ENCODE data around the gene BEGAIN. TPM values are rescaled to one million over a fixed set of nuclear protein-coding genes. Genes with fewer than 3 reads are reported as not detected.

Gene BEGAIN
- total and polyA plus RNA-seq, 10 donors, result 1.8 to 10.0 (median 5.6) TPM

DNA sequence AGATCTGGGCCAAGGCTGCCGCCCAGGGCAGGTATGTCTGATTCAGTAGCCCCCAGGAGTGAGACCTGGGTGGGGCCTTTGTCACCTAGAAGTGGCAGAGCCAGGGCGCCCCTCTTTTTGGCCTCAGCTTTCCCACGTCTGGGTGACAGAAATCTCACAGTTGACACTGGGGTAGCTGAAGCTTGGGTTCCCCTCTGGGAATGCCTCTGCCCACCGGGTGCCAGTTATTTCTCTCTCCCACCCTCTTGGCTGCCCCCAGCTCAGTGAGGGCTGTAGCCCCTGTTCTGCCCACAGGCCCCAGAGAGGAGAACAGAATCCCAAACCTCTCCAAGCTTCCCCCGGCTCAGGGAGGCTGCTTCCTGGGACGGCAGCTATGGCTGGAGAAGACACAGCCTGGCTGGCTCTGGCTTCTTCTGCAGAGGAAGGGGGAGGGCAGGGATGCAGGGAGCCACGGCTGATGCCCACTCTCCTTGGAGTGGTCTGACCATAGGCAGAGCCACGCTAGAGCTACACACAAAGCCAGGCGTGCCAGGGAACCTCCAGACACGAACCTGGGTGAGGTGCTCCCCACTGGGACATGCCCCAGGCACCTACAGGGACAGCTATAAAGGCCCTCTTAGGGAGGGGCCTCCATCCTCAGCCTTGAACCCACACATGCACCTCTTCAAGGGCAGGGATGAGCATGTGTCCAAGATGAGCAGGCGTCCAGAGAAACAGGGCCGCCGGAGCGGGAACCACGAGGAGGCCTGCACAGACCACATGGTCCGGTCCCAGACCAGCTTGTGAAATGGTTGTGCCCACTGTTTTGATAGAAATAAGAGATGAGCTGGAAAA, 51.7 kb downstream of the BEGAIN start:
- Histone ChIP-seq H3K4me1 (peaks cover 3 to 43% (median 21%) of the 10 kb centered on the region in 6 donors), H3K27me3 (replicated peaks in 1 of 7) (no peaks in the 10 kb centered on the region), H3K4me3 (no peak overlapping the region), H3K27ac (peak overlapping the region in 2 of 8 donors; percentile 52 to 57), H3K9me3 (no peaks in the 10 kb centered on the region), H3K36me3 (peaks cover 0 to 38% (median 0%) of the 10 kb centered on the region in 6 donors)
- peak; percentile 52 for DNase-seq
- WGBS, 5 donors, result 82 to 87% (median 85%) methylated on average over 11 to 16 of the region's 16 CpGs
- intact Hi-C loops (cut with DNase I; ENCODE audit: low total_unique reads), result no loop called here
- TF ChIP-seq, protein P1, sequence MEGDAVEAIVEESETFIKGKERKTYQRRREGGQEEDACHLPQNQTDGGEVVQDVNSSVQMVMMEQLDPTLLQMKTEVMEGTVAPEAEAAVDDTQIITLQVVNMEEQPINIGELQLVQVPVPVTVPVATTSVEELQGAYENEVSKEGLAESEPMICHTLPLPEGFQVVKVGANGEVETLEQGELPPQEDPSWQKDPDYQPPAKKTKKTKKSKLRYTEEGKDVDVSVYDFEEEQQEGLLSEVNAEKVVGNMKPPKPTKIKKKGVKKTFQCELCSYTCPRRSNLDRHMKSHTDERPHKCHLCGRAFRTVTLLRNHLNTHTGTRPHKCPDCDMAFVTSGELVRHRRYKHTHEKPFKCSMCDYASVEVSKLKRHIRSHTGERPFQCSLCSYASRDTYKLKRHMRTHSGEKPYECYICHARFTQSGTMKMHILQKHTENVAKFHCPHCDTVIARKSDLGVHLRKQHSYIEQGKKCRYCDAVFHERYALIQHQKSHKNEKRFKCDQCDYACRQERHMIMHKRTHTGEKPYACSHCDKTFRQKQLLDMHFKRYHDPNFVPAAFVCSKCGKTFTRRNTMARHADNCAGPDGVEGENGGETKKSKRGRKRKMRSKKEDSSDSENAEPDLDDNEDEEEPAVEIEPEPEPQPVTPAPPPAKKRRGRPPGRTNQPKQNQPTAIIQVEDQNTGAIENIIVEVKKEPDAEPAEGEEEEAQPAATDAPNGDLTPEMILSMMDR (IDR thresholded peaks at IDR 0.05 in 8 of 11, conservative IDR thresholded peaks at IDR 0.05 in 3 of 11), result no peak
- TF ChIP-seq POLR2AphosphoS5 (IDR thresholded peaks at IDR 0.05), result no peak
- TF ChIP-seq POLR2A (IDR thresholded peaks at IDR 0.05), result no peak

DNA sequence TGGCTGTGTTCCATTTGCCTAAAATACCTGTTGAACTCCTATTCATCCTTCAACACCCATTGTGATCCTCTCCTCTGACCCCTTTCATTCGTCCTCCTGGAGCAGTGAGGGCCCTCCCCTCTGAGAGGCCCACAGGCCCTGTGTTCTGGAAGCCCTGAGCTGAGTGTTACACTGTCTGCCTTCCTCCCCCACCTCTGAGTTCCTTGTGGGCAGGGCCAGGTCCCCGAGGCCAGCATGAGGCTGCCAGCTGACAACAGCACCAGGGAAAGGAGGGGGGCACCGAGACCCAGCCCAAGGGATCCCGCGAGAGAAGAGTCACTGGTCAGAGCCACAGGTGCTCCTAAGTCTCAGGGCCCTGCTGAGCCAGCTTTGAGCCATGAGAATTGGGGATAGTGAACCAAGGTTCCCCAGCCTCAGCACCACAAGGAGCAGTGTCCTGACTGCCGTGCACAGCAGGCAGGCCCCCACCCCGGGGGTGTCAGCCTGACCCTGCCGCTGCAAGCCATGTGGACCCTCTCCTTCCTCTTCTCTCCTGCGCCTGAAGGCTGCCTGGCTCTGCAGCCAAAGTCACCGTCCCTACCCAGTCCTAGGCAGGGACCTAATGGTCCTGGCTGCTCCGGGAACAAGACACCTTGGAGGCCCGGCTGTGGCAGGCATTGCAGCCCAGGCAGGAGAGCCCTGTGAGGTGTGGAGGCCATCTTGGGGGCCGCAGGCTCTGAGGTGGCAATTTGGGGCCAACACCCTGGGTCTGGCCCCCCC, 52.5 kb downstream of the BEGAIN start:
- Histone ChIP-seq H3K9me3 (no peaks in the 10 kb centered on the region), H3K27ac (peak overlapping the region in 6 of 8 donors; percentile 11 to 57 (median 46)), H3K36me3 (peaks cover 0 to 40% (median 0%) of the 10 kb centered on the region in 6 donors), H3K4me1 (peaks cover 3 to 43% (median 21%) of the 10 kb centered on the region in 6 donors), H3K27me3 (replicated peaks in 1 of 7) (no peaks in the 10 kb centered on the region), H3K4me3 (no peak overlapping the region)
- 45 to 62% (median 51%) methylated on average over 10 to 13 of the region's 13 CpGs for WGBS, 5 donors
- TF ChIP-seq, protein P1 (IDR thresholded peaks at IDR 0.05 in 8 of 11, conservative IDR thresholded peaks at IDR 0.05 in 3 of 11), result no peak
- TF ChIP-seq POLR2AphosphoS5 (IDR thresholded peaks at IDR 0.05) (no peak), POLR2A (IDR thresholded peaks at IDR 0.05) (no peak)
- DNase-seq, result peak; percentile 44
- intact Hi-C loops (cut with DNase I; ENCODE audit: low total_unique reads), result no loop called here

DNA sequence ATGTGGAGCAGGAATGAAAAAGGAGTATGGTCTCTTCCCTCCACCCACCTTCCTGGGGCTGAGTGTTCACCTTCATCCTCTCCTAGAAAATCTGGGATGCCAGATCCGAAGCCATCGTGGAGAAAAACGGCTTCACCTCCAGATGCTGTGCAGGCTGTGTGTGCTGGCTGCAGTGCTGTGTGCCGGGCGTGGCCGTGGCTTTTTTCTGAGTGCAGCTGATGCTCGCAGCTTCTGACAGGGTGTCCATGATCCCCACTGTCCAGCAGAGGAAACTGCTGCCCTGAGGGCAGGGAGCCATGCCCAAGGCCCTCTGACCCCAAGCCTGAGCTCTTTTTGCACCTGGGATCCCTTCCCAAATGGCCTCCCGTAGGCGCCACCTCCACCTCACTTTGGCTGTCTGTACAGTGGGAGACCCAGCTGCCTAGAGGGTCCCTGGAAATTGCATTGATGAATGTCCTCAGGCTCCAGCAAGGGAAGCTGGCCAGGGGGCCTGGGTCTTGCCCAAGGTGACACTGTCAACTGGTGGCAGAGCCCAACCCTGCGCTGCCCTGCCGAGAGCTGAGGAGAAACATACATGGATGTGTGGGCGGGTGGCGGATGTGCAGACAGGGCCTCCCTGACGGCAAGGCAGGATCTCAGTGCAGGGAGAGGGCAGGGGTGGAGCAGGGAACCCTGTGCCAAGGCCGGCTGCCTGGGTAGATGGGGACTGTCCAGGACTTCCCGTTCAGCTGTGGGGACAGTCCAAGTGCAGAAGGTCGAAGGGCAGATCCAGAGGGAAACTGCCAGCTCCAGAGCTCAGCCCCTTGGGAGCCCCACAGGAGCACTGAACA, 53.3 kb downstream of the BEGAIN start:
- intact Hi-C loops (cut with DNase I; ENCODE audit: low total_unique reads), result no loop called here
- DNase-seq, result peak; percentile 88
- H3K36me3 ChIP-seq, result peaks cover 0 to 40% (median 0%) of the 10 kb centered on the region in 6 donors
- peak overlapping the region in 6 of 8 donors; percentile 11 to 57 (median 46) for H3K27ac ChIP-seq
- H3K9me3 ChIP-seq, result no peaks in the 10 kb centered on the region
- H3K4me1 ChIP-seq, result peaks cover 3 to 43% (median 21%) of the 10 kb centered on the region in 6 donors
- H3K27me3 ChIP-seq (replicated peaks in 1 of 7), result no peaks in the 10 kb centered on the region
- TF ChIP-seq, protein P1 (IDR thresholded peaks at IDR 0.05 in 8 of 11, conservative IDR thresholded peaks at IDR 0.05 in 3 of 11), result peak in 1 of 11 experiments; percentile 3
- peak; percentile 66 to 81 (median 79) for TF ChIP-seq POLR2AphosphoS5 (IDR thresholded peaks at IDR 0.05)
- TF ChIP-seq POLR2A (IDR thresholded peaks at IDR 0.05), result no peak
- no peak overlapping the region for H3K4me3 ChIP-seq
- 47 to 69% (median 58%) methylated on average over 16 to 17 of the region's 17 CpGs for WGBS, 5 donors

Data from spleen (tissue), 11 donors.